H1 (cell line): ENCODE measurements around the gene TBC1D17. TPM values are rescaled to one million over a fixed set of nuclear protein-coding genes. Genes with fewer than 3 reads are reported as not detected.

Experiments used
- ASH2L ChIP-seq: fragments of 200-600, 300-600 bp; sonication (generic); IDR thresholded peaks from one replicate; pipeline ENCODE4 v1.7.1; 2017; ENCODE audit warnings: low read length
- CHD2 ChIP-seq: IDR thresholded peaks from 2 replicates; pipeline ENCODE4 v1.6.1; 2012; ENCODE audit warnings: low read length, improper control_type of control experiment
- CTCF ChIP-seq, 3 experiments: IDR thresholded peaks; 1 replicate in 2 of 3; 2 replicates in 1 of 3; pipeline versions ENCODE4 v1.5.1 to v1.6.1; 2011; ENCODE audit warnings: low read length in 3 of 3, mild to moderate bottlenecking in 3 of 3, inconsistent platforms in 2 of 3, low read depth in 1 of 3, moderate library complexity in 1 of 3; ENCODE audit not compliant: insufficient read depth in 1 of 3; ENCODE audit errors: control extremely low read depth in 1 of 3
- HDAC6 ChIP-seq: IDR thresholded peaks from one replicate; pipeline ENCODE4 v1.7.1; 2012; ENCODE audit warnings: low read depth, mild to moderate bottlenecking, inconsistent platforms, low read length, moderate library complexity
- NANOG ChIP-seq: IDR thresholded peaks from 2 replicates; pipeline ENCODE4 v1.6.1; 2011; ENCODE audit warnings: low read length, low read depth, mild to moderate bottlenecking, inconsistent platforms; ENCODE audit not compliant: insufficient read depth, poor library complexity, severe bottlenecking
- SIN3A ChIP-seq, 2 experiments: IDR thresholded peaks in 1 of 2; conservative IDR thresholded peaks in 1 of 2; 2 replicates each; pipeline ENCODE4 v1.6.1; 2011 to 2012; ENCODE audit warnings: low read length in 2 of 2, improper control_type of control experiment in 1 of 2, low read depth in 1 of 2, mild to moderate bottlenecking in 1 of 2
- SIX5 ChIP-seq: IDR thresholded peaks from 2 replicates; pipeline ENCODE4 v1.6.1; 2011; ENCODE audit warnings: mild to moderate bottlenecking, low read depth, low read length
- SP1 ChIP-seq: IDR thresholded peaks from 2 replicates; pipeline ENCODE4 v1.6.1; 2011; ENCODE audit warnings: low read depth, low read length
- TEAD4 ChIP-seq: IDR thresholded peaks from 2 replicates; pipeline ENCODE4 v1.6.1; 2012; ENCODE audit warnings: low read depth, low read length, inconsistent platforms, mixed read lengths
- polyA plus RNA-seq, 7 experiments: library from polyadenylated mRNA; depleted of rRNA in 3 of 7; stranded (reverse) in 5 of 7; unstranded in 2 of 7; fragments of >200 nt in 5 of 7; fragments of 200-250 nt in 2 of 7; gene quantifications; 1 replicate in 5 of 7; 2 replicates in 1 of 7; 4 replicates in 1 of 7; pipeline versions ENCODE4 v1.2.1 to v1.2.3, GENCODE V29; 2011 to 2013; ENCODE audit warnings: missing spikeins in 2 of 7, mixed read lengths in 2 of 7
- total RNA-seq: library from RNA; stranded (reverse); fragmentation: NEBNext Ultra II Directional; extraction: Animal tissue kit (Norgen Biotek cat#: 25700); gene quantifications from 2 replicates; pipeline ENCODE4 v1.2.1, GENCODE V29; 2021

Gene TBC1D17
- total and polyA plus RNA-seq, 2 of the 8 experiments (the other 6 are each of a cell fraction or from before 2014, with no cell fraction given) = 30.3 to 44.9 TPM

GRCh38 chr19:49904136-49904535 lies 26.6 kb downstream of the TBC1D17 start (continued):
- no peak for TF ChIP-seq ASH2L
- TF ChIP-seq CHD2 = no peak
- no peak for TF ChIP-seq TEAD4
- TF ChIP-seq CTCF (IDR thresholded peaks at IDR 0.05; ENCODE audit: control extremely low read depth in 1 of 3, insufficient read depth in 1 of 3, low read depth in 1 of 3, low read length in 3 of 3) = no peak
- TF ChIP-seq HDAC6 = no peak
- no peak for TF ChIP-seq SIN3A (conservative IDR thresholded peaks at IDR 0.05 in 1 of 2, IDR thresholded peaks at IDR 0.05 in 1 of 2; ENCODE audit: low read depth in 1 of 2, low read length in 2 of 2)
- no peak for TF ChIP-seq SIX5
- TF ChIP-seq NANOG = no peak
- TF ChIP-seq SP1 = no peak
- TF ChIP-seq, all 59 proteins: peak for 0
